Urothelium cell line (cell line): ENCODE results near the gene CRYBA1.
A peak's percentile ranks its signal among the peaks of the same experiment; 100 is the strongest.
"Not testable (repeated sequence)": the region's sequence is repeated elsewhere in the genome, so short reads cannot be mapped to it uniquely, and the experiment has no call there.

Source experiments
- DNase-seq: peaks from one replicate; pipeline ENCODE4 v3.0.0; 2011; ENCODE audit warnings: low spot score, mixed read lengths
- FAIRE-seq: peaks from 2 replicates; lab custom pipeline; 2011; peaks lifted over from hg19 to GRCh38; lab: Jason Lieb, UNC

CRYBA1 gene

GRCh38 chr17:29246628-29247027 is at the start of gene CRYBA1:
TSS of gene CRYBA1 (plus strand) at chr17:29246859. CDS start at chr17:29246864, 5 bp downstream.
- FAIRE-seq (no peak), DNase-seq (no peak)

GRCh38 chr17:29197516-29198272 is 49.0 kb upstream of the CRYBA1 start:
- DNase-seq: no peak
- no peak for FAIRE-seq

GRCh38 chr17:29204068-29204804 is 42.4 kb upstream of the CRYBA1 start:
- not testable (repeated sequence) for DNase-seq, FAIRE-seq

DNA sequence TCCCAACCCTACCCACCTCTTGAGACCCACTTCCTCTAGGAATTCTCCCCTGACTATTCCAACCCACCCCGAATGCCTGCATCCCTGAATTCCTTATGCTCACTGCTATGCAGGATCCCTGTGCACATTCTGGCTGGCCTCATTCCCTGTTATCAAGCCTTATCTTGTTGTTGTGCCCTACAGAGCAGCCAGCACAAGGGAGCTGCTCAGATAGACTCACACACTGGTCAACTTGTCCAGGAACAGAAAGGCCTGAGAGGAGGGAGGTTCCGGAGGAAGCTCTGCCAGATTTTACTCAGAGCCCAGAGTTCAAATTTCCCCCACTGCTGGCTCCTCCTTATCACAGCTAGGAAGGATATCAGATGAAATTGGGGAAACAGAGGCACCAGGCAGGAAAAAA is 41.6 kb upstream of the CRYBA1 start:
- no peak for FAIRE-seq
- no peak for DNase-seq

DNA sequence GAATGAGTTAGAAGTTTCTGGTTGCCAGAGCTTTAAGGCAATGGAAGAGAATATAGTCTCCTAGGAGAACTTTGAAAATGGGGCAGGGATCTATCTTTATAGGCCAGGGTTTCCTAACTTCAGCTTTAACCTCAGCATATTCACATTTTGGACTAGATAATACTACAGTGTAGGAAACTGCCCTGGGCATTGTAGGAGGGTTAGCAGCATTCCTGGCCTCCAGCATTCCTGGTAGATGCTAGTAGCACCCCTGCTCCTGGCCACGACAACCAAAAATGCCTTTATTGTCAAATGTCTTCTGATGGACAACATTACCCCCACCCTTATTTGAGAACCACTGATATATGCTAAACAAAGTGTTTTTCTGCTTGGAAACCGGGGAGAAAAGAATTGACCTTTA is 38.7 kb upstream of the CRYBA1 start:
- FAIRE-seq: no peak

GRCh38 chr17:29209073-29209472 is 37.6 kb upstream of the CRYBA1 start:
- no peak for DNase-seq
- FAIRE-seq: no peak

More for the DNA sequence above, 38.7 kb upstream of the CRYBA1 start:
- no peak for DNase-seq

DNA sequence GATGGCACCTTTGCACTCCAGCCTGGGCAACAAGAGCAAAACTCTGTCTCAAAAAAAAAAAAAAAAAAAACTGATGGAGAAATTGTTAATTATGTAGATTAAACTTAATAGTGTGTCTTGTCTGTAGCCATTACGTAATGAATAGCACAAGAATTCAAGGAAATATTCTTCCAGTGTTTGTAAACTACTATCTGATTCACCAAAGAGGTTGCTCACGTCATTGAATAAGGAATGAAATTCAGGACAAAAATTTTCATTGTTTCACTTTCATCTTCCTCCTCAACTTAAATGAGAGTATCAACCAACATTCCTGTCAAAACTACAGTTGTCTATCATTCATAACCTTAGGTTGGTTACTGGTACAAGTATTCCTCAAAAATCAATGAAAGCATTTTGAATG is 35.8 kb upstream of the CRYBA1 start:
- FAIRE-seq: no peak
- DNase-seq: no peak

DNA sequence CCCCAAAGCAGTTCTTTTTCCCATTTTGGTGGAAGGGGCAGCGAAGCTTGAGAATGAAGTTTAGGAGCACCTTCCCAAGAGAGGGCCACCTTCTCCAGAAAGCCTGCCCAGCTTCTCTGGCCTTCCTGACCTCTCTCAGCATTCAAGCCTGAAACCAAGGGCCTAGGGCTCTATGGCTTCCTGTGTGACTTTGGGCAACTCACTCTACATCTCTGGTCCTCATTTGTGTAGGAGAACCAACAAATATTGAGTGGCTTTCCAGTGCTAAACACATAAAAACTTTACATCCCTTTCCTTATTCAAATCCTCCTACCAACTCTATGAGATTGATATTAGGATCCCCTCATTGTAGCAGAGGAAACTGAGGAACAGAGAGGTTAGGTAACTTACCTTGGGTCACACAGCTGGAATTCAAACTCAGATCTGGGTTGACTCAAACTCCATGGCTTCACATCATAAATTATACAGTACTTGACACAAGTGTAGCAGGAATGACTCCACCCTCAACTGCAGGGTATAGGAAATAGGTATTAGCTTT is 34.5 kb upstream of the CRYBA1 start:
- no peak for DNase-seq
- no peak for FAIRE-seq

GRCh38 chr17:29212681-29213121 is 34.0 kb upstream of the CRYBA1 start:
- no peak for DNase-seq
- FAIRE-seq: no peak

DNA sequence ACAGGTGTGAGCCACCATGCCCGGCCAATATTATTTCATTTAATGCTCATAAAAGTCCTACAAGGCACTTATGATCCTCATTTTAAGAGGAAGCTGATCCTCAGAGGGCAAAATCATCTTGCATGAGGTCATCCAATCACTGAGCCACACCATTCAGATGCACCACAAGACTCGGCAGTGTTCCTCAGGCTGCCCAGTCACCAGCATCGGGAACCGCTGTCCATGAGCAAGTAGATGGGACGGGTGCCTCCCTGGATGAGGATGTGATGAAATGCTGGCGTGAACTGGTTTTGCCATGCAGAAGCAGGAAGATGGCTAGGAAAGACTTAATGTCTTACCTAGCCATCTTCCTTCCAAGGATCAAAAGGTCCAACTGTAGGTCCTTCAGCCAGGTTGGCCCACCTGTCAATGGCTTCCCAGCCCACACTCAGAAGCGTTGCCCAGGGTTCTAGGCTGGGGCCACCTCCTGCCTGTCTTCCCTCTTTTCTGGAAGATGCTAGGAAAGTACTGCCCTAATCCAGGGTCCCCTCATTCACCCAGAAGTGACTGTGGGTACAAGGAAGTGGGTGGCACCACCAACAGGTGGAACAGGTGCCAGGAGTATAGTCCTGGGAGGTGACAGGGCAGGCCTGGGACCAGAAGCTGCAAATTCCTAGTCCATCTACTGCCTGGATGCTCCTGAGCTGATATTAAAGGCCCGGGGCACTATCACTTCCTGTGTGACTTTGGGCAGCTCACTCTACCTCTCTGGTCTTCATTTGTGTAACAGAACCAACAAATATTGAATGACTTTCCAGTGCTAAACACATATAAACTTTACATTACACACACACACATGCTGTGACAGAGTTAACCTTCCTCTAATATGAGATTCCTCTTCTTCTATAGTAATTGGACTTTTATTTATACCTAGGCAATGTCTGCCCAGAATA is 32.2 kb upstream of the CRYBA1 start:
- DNase-seq: no peak
- no peak for FAIRE-seq

DNA sequence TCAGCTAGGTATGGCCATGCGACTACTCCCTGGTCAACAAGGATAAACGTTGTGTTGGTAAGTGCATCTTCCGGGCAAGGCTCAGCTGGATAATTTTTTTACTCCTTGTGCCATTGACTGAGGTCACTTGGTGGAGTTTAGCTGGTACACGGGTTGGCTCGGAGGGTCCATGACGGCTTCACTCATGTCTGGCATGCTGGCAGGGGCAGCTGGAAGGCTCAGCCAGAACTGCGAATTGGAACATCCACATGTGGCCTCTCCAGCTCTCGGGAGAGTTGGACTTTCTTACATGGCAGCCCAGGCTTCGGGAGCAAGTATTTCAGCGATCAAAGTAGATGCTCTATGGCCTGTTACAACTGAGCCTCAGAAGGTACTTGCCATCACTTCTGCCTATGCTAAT is 31.5 kb upstream of the CRYBA1 start:
- FAIRE-seq (no peak), DNase-seq (no peak)

DNA sequence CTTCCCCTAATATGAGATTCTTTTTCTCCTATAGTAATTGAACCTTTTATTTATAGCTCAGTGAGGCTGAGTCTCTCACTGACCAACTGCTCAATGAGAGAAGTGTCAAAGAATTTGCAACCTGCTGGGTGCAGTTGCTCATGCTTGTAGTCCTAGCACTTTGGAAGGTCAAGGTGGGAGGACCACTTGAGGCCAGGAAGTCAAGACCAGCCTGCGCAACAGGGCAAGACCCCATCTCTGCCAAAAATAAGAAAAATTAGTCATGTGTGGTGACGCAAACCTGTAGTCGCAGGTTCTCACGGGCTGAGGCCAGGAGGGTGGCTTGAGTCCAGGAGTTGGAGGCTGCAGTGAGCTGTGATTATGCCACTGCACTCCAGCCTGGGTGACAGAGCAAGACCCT is 30.9 kb upstream of the CRYBA1 start:
- FAIRE-seq (no peak), DNase-seq (no peak)

DNA sequence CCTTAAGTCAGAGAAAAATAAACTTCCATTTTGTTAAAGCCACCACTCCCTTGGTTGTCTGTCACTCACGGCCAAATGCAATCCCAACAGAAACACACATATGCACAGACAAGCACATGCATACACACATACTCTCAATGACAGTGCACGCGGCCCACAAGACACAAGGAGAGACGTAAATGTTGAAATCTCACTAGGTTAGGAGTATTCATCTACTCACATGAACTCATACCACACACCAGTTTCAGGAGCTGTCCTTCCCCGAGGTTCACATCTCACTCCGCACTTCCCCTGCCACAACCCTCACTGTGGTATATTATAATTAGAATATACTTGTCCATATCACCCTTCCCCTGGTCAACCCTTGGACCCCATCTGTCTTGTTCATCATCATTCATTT is 30.5 kb upstream of the CRYBA1 start:
- FAIRE-seq: peak; percentile 30
- DNase-seq: no peak

- DNase-seq (no peak), FAIRE-seq (no peak)
Observed at GRCh38 chr17:29216856-29217255, 29.8 kb upstream of the CRYBA1 start.

- FAIRE-seq: no peak
- DNase-seq: peak; percentile 86
Observed at GRCh38 chr17:29219378-29220047, 27.1 kb upstream of the CRYBA1 start.

GRCh38 chr17:29221338-29221737 is 25.3 kb upstream of the CRYBA1 start:
- not testable (repeated sequence) for FAIRE-seq

GRCh38 chr17:29225396-29225795 is 21.3 kb upstream of the CRYBA1 start:
- DNase-seq (no peak), FAIRE-seq (no peak)

More at GRCh38 chr17:29221338-29221737, 25.3 kb upstream of the CRYBA1 start:
- DNase-seq: not testable (repeated sequence)

DNA sequence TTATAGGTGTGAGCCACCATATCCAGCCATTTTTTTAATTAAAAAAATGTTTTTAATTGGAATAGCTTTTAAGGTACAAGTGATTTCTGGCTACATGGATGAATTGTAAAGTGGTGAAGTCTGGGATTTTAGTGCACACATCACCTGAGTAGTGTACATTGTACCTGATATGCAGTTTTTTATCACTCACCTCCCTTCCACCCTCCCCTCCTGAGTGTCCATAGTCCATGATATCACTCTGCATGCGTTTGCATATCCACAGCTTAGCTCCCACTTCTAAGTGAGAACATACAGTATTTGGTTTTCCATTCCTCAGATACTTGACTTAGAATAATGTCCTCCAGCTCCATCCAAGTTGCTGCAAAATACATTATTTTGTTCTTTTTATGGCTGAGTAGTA is 13.4 kb upstream of the CRYBA1 start:
- no peak for FAIRE-seq

GRCh38 chr17:29234972-29235371 is 11.7 kb upstream of the CRYBA1 start:
- FAIRE-seq, DNase-seq: not testable (repeated sequence)

More for the DNA sequence above, 13.4 kb upstream of the CRYBA1 start:
- DNase-seq: no peak

DNA sequence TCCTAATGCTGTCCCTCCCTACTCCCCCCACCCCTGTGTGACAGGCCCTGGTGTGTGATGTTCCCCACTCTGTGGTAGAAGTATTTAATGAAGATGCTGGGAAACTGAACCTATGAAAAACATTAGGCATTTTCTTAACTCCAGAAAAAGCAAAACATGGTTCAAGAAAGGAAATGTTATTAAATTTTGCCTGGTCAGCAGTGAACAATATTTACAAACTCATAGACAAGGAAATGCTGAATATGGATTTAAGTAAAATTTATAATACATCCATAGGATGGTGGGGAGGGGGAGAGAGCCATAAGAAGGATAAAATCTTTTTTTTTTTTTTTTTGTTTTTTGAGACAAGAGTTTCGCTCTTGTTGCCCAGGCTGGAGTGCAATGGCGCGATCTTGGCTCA is 10.8 kb upstream of the CRYBA1 start:
- DNase-seq (no peak), FAIRE-seq (no peak)
